Endothelial cell (in vitro differentiated cells): ENCODE results near the gene PANX2. TPM values are rescaled to one million over a fixed set of nuclear protein-coding genes. Genes with fewer than 3 reads are reported as not detected.

Experiments used
- DNase-seq: peaks from one replicate; pipeline ENCODE4 v3.0.0; 2021; ENCODE audit warnings: low spot score
- H3K27ac Mint-ChIP-seq: one replicate; pipeline ENCODE4 v1.8.0; 2021; ENCODE audit warnings: mixed read lengths, inconsistent platforms; ENCODE audit not compliant: unreplicated experiment
- H3K27me3 Mint-ChIP-seq: one replicate; pipeline ENCODE4 v1.8.0; 2021; ENCODE audit warnings: mild to moderate bottlenecking, moderate library complexity, mixed read lengths, inconsistent platforms; ENCODE audit not compliant: unreplicated experiment
- H3K36me3 Mint-ChIP-seq: one replicate; pipeline ENCODE4 v1.8.0; 2021; ENCODE audit warnings: mild to moderate bottlenecking, low read depth, mixed read lengths, inconsistent platforms; ENCODE audit not compliant: unreplicated experiment
- H3K4me1 Mint-ChIP-seq: one replicate; pipeline ENCODE4 v1.8.0; 2021; ENCODE audit warnings: mild to moderate bottlenecking, mixed read lengths, inconsistent platforms; ENCODE audit not compliant: unreplicated experiment
- H3K4me3 Mint-ChIP-seq: one replicate; pipeline ENCODE4 v1.8.0; 2021; ENCODE audit warnings: mild to moderate bottlenecking, mixed read lengths, inconsistent platforms; ENCODE audit not compliant: unreplicated experiment
- H3K9me3 Mint-ChIP-seq: one replicate; pipeline ENCODE4 v1.8.0; 2021; ENCODE audit warnings: mixed read lengths, inconsistent platforms; ENCODE audit not compliant: unreplicated experiment
- CTCF ChIP-seq: fragments of 200-600 bp; sonication (generic); IDR thresholded peaks from one replicate; pipeline ENCODE4 v1.5.0; 2021; ENCODE audit warnings: antibody characterized with exemption; ENCODE audit not compliant: unreplicated experiment
- total RNA-seq: library from RNA; stranded (reverse); fragmentation: NEBNext Ultra II Directional; extraction: Animal tissue kit (Norgen Biotek cat#: 25700); gene quantifications from one replicate; pipeline ENCODE4 v1.2.1, GENCODE V29; 2021; ENCODE audit not compliant: unreplicated experiment

Gene PANX2
- total RNA-seq, 1 donor from 2014 or later = 0.87 TPM

- Mint-ChIP-seq H3K4me1 (no peaks in the 10 kb centered on the region), H3K4me3 (no peak overlapping the region)
These were observed 52.0 kb downstream of the PANX2 start for GRCh38 chr22:50222508-50222907.

GRCh38 chr22:50224071-50224470 lies 53.5 kb downstream of the PANX2 start:
- Mint-ChIP-seq H3K4me3 (peak overlapping the region; percentile 49), H3K27ac (no peak overlapping the region), H3K9me3 (no peaks in the 10 kb centered on the region), H3K36me3 (peaks cover 18% of the 10 kb centered on the region), H3K4me1 (no peaks in the 10 kb centered on the region), H3K27me3 (peaks cover 7% of the 10 kb centered on the region)
- no peak for TF ChIP-seq CTCF
- DNase-seq = no peak

More at GRCh38 chr22:50222508-50222907, 52.0 kb downstream of the PANX2 start:
- Mint-ChIP-seq H3K36me3 (peaks cover 19% of the 10 kb centered on the region), H3K27ac (no peak overlapping the region), H3K27me3 (peaks cover 9% of the 10 kb centered on the region), H3K9me3 (no peaks in the 10 kb centered on the region)
- no peak for DNase-seq
- TF ChIP-seq CTCF = no peak

GRCh38 chr22:50225200-50225969 lies 54.9 kb downstream of the PANX2 start:
- Mint-ChIP-seq H3K4me1 (no peaks in the 10 kb centered on the region), H3K4me3 (no peak overlapping the region), H3K27ac (no peak overlapping the region), H3K9me3 (no peaks in the 10 kb centered on the region), H3K36me3 (peaks cover 24% of the 10 kb centered on the region), H3K27me3 (peaks cover 10% of the 10 kb centered on the region)
- DNase-seq = no peak
- TF ChIP-seq CTCF = no peak

GRCh38 chr22:50226063-50226874 lies 55.7 kb downstream of the PANX2 start:
- Mint-ChIP-seq H3K36me3 (peaks cover 24% of the 10 kb centered on the region), H3K4me1 (no peaks in the 10 kb centered on the region), H3K27me3 (peaks cover 10% of the 10 kb centered on the region), H3K9me3 (no peaks in the 10 kb centered on the region), H3K27ac (no peak overlapping the region), H3K4me3 (no peak overlapping the region)
- TF ChIP-seq CTCF = no peak
- DNase-seq = no peak

GRCh38 chr22:50226875-50227165 lies 56.3 kb downstream of the PANX2 start:
- Mint-ChIP-seq H3K4me1 (no peaks in the 10 kb centered on the region), H3K4me3 (no peak overlapping the region), H3K9me3 (no peaks in the 10 kb centered on the region), H3K27ac (no peak overlapping the region), H3K36me3 (peaks cover 24% of the 10 kb centered on the region), H3K27me3 (peaks cover 10% of the 10 kb centered on the region)
- no peak for TF ChIP-seq CTCF
- DNase-seq = no peak
